ENCODE measurements around the gene CNTN1.

Gene CNTN1

DNA sequence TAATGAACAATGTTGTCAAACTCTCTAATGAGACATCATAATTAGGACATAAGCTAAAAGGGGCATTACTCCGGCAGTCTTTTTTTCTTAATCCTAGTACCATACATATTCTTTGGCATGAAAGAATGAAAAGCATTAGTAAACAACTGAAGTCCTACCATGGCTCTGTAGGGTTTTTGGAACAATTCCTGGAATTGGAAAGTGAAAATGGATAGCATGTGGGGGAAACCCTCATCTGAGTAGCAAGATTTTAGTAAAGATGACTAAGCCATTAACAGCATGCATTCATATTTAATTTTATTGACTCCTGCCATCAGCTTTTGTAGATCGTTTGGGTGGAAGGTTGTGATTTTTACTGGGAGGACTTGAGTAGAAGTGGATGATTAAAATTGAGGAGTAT is 279.7 kb downstream of the CNTN1 start:
- TF ChIP-seq, protein P1, sequence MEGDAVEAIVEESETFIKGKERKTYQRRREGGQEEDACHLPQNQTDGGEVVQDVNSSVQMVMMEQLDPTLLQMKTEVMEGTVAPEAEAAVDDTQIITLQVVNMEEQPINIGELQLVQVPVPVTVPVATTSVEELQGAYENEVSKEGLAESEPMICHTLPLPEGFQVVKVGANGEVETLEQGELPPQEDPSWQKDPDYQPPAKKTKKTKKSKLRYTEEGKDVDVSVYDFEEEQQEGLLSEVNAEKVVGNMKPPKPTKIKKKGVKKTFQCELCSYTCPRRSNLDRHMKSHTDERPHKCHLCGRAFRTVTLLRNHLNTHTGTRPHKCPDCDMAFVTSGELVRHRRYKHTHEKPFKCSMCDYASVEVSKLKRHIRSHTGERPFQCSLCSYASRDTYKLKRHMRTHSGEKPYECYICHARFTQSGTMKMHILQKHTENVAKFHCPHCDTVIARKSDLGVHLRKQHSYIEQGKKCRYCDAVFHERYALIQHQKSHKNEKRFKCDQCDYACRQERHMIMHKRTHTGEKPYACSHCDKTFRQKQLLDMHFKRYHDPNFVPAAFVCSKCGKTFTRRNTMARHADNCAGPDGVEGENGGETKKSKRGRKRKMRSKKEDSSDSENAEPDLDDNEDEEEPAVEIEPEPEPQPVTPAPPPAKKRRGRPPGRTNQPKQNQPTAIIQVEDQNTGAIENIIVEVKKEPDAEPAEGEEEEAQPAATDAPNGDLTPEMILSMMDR (conservative IDR thresholded peaks at IDR 0.05; ENCODE audit: low read depth, low read length): no peak
- DNase-seq (ENCODE audit: low read depth): no peak
- no peak overlapping the region for H3K4me3 ChIP-seq (ENCODE audit: low read length)

DNA sequence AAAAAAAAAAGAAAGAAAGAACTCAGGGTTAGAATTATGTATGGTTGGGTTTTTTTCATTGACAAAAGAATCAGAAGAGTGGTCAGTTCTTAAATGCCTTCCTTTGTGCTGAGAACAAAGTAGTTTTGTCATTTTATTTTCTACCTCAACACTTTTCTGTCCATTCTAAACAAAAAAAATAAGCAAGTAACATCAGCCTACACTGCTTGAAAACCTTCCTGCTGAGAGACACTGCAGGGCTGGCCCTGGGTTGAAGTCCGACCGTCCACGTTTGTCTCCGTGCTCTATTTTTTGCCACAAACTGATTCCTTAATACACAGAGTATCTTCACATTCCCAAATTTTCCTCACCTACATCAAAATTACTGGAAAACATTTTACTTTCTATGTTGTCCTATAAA is 284.3 kb downstream of the CNTN1 start:
- TF ChIP-seq, protein P1 (conservative IDR thresholded peaks at IDR 0.05; ENCODE audit: low read depth, low read length): no peak
- no peak overlapping the region for H3K4me3 ChIP-seq (ENCODE audit: low read length)
- DNase-seq (ENCODE audit: low read depth): no peak

DNA sequence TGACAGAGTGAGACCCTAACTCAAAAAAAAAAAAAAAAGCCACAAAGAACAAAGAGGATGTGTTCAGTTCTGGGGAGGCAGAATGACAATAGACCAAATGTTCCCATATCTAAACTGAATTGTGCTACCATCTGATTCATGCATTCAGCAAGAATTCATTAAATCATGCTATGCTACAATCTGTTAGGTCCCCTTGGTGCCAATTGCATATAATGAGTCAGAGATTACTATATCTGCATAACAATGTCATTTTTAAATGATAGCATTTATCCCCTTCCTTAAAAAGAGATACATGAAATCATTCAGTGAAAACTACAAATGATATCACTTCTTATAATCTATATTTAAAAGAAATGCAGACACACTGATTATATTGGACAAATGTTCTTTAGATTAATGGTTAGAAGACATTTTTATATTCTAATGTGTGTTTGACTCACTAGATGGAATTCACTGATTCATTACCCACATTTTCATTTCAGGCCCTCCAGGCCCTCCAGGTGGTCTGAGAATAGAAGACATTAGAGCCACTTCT is 288.3 kb downstream of the CNTN1 start:
- DNase-seq (ENCODE audit: low read depth): no peak
- H3K4me3 ChIP-seq (ENCODE audit: low read length): no peak overlapping the region
- TF ChIP-seq, protein P1 (conservative IDR thresholded peaks at IDR 0.05; ENCODE audit: low read depth, low read length): no peak

DNA sequence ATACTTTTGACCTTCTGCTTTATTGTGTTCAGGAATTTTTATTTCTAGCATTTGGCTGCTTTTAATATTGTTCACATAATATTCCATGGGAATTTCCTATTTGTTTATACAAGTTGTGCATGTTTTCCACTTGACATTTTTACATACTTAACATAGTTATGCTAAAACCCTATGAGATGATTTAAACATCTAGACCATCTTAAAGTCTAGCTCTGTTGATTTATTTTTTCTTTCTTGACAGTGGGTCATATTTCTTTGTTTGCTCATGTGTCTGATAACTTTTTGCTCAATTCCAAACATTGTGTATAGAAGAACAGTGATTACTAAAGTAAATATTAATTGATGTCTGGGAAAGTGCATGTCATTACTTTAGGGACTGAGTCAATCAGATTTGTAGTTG is 293.8 kb downstream of the CNTN1 start:
- no peak for DNase-seq (ENCODE audit: low read depth)
- TF ChIP-seq, protein P1 (conservative IDR thresholded peaks at IDR 0.05; ENCODE audit: low read depth, low read length): no peak
- H3K4me3 ChIP-seq (ENCODE audit: low read length): no peak overlapping the region

DNA sequence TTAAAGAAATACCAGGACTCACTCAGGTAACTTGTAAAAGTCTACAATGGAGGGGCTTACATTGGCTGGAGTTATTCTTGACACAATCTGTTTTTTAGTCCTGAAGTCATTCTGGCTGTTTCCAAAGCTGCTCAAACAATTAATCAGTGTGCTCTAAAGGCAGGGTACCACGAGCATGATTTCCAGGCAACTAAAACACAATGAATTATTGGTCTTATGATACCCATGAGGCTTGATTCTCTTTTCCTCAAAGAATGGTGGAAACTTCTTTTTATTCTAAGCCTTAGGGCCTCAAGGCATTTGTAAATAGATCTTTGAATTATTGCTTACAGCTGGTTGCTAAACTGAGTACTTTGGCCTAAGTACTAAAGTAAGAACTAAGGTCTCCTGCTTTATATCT is 296.1 kb downstream of the CNTN1 start:
- TF ChIP-seq, protein P1 (conservative IDR thresholded peaks at IDR 0.05; ENCODE audit: low read depth, low read length): no peak
- DNase-seq (ENCODE audit: low read depth): no peak
- no peak overlapping the region for H3K4me3 ChIP-seq (ENCODE audit: low read length)

DNA sequence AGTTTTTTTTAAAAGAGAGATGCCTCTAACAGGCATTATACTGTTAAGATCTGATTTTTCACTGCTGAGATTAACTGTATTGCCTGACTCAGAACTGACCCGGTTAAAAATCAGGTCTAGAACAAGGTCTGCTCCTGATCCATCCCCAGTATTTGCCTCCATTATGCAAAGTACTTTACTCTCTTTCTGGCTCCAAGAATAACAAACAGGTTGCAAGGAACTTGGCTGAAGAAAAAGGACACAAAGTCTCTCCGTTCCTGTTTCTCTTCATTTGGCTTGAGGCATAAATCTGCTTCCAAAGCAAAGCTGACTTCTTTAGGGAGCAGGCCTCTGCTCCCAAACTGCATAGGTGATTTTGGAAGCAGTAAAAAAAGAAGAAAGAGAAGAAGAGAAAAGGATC is 296.6 kb downstream of the CNTN1 start:
- TF ChIP-seq, protein P1 (conservative IDR thresholded peaks at IDR 0.05; ENCODE audit: low read depth, low read length): no peak
- DNase-seq (ENCODE audit: low read depth): no peak
- no peak overlapping the region for H3K4me3 ChIP-seq (ENCODE audit: low read length)

DNA sequence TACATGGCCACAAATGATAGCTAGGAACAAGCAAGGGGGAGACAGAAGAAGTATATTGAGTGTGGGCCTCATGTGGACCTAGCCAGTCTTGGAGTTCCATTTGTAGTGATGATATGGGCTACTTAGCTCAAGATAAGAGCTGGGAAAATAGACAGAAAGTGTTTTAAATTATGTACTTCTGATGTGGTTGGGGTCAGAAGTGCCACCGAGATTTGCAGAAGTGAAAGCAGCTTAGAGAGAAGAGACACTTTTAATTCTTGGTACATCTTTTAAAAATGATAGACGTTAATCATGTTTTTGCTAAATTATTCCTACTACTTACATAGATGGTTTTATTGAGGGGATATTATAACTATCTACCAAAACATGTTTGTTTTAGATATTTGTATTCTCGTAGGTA is 297.5 kb downstream of the CNTN1 start:
- no peak overlapping the region for H3K4me3 ChIP-seq (ENCODE audit: low read length)
- TF ChIP-seq, protein P1 (conservative IDR thresholded peaks at IDR 0.05; ENCODE audit: low read depth, low read length): no peak
- DNase-seq (ENCODE audit: low read depth): no peak

Data from retinal pigment epithelial cell (primary cell).